ENCODE results near the gene DDX47. TPM values are rescaled to one million over a fixed set of nuclear protein-coding genes. Genes with fewer than 3 reads are reported as not detected.
A peak's percentile ranks its signal among the peaks of the same experiment; 100 is the strongest.
"Not testable (repeated sequence)": the region's sequence is repeated elsewhere in the genome, so short reads cannot be mapped to it uniquely, and the experiment has no call there.

DDX47 gene
- total and polyA plus RNA-seq, 2 of the 13 experiments (the other 11 are each of a cell fraction or from before 2014, with no cell fraction given) = 48.5 to 78.7 TPM

GRCh38 chr12:12800406-12801180 lies 12.6 kb upstream of the DDX47 start:
- DNase-seq (ENCODE audit: low spot score) = no peak
- FAIRE-seq = no peak
- in situ Hi-C loops (cut with HindIII; ENCODE audit: extremely low pct_ligation_motif_present, low pct_unique_long_range_greater_than_20kb) = no loop called here

GRCh38 chr12:12801656-12802055 lies 11.5 kb upstream of the DDX47 start:
- H4K20me1 ChIP-seq (ENCODE audit: insufficient read depth, low read length); CTCF ChIA-PET (ENCODE audit: low intra/inter-chr PET ratio, low total read pairs); H2AFZ ChIP-seq (ENCODE audit: low read length); H3K4me2 ChIP-seq (ENCODE audit: low read depth, low read length); H3K9me3 ChIP-seq (ENCODE audit: low read length); H3K79me2 ChIP-seq (ENCODE audit: insufficient read depth, low read length); BruUV-seq (replicated peaks); H3K4me3 ChIP-seq (replicated peaks in 1 of 3; ENCODE audit: insufficient read depth in 1 of 3, low read depth in 2 of 3, low read length in 3 of 3); FAIRE-seq; in situ Hi-C loops (cut with HindIII; ENCODE audit: extremely low pct_ligation_motif_present, low pct_unique_long_range_greater_than_20kb); H3K27ac ChIP-seq (ENCODE audit: extremely low read length, insufficient read depth, low read length); POLR2A ChIA-PET; DNase-seq (ENCODE audit: low spot score); H3K9ac ChIP-seq (ENCODE audit: insufficient read depth, low read depth, low read length); H3K36me3 ChIP-seq (replicated peaks in 1 of 2; ENCODE audit: control insufficient read depth in 1 of 2, insufficient read depth in 2 of 2, low read length in 2 of 2); ATAC-seq; H3K27me3 ChIP-seq (ENCODE audit: control insufficient read depth in 1 of 2, insufficient read depth in 2 of 2, low read length in 2 of 2): not testable (repeated sequence)
- 56% methylated on average over 4 of the region's 4 CpGs for WGBS (ENCODE audit: low lambda C conversion rate)
- peaks cover 21% of the 10 kb centered on the region for H3K4me1 ChIP-seq (ENCODE audit: insufficient read depth, low read length)
- intact Hi-C loops (cut with micrococcal nuclease; ENCODE audit: unreplicated experiment) = loop anchor here (10.0 kb wide), 1 partner anchor 413 kb away; no protein-coding TSS in a partner anchor

More at GRCh38 chr12:12800406-12801180, 12.6 kb upstream of the DDX47 start:
- H4K20me1 ChIP-seq (ENCODE audit: insufficient read depth, low read length) = no peaks in the 10 kb centered on the region
- 50% methylated on average over 9 of the region's 9 CpGs for WGBS (ENCODE audit: low lambda C conversion rate)
- ATAC-seq = no peak
- POLR2A ChIA-PET = no interaction called here
- TF ChIP-seq KDM3A (CRISPR knock-in tag; IDR thresholded peaks at IDR 0.05; ENCODE audit: low read depth) = no peak
- peak; percentile 62; the same call in 1 of the 2 replicates for TF ChIP-seq NFE2L2 (IDR thresholded peaks at IDR 0.05; ENCODE audit: low read length)
- no peak overlapping the region for H3K27ac ChIP-seq (ENCODE audit: extremely low read length, insufficient read depth, low read length)
- no peak overlapping the region for H3K4me2 ChIP-seq (ENCODE audit: low read depth, low read length)
- no peak overlapping the region for H3K4me3 ChIP-seq (replicated peaks in 1 of 3; ENCODE audit: insufficient read depth in 1 of 3, low read depth in 2 of 3, low read length in 3 of 3)
- H2AFZ ChIP-seq (ENCODE audit: low read length) = no peak overlapping the region
- H3K9me3 ChIP-seq (ENCODE audit: low read length) = no peaks in the 10 kb centered on the region
- no peaks in the 10 kb centered on the region for H3K79me2 ChIP-seq (ENCODE audit: insufficient read depth, low read length)
- CTCF ChIA-PET (ENCODE audit: low intra/inter-chr PET ratio, low total read pairs) = no interaction called here
- H3K4me1 ChIP-seq (ENCODE audit: insufficient read depth, low read length) = peaks cover 21% of the 10 kb centered on the region
- H3K36me3 ChIP-seq (replicated peaks in 1 of 2; ENCODE audit: control insufficient read depth in 1 of 2, insufficient read depth in 2 of 2, low read length in 2 of 2) = no peaks in the 10 kb centered on the region
- peaks cover 0 to 6% of the 10 kb centered on the region in 2 experiments; a peak in 2 of 5 replicates for H3K27me3 ChIP-seq (ENCODE audit: control insufficient read depth in 1 of 2, insufficient read depth in 2 of 2, low read length in 2 of 2)
- no peak overlapping the region for H3K9ac ChIP-seq (ENCODE audit: insufficient read depth, low read depth, low read length)
- intact Hi-C loops (cut with micrococcal nuclease; ENCODE audit: unreplicated experiment) = loop anchor here (10.0 kb wide), 1 partner anchor 414 kb away; no protein-coding TSS in a partner anchor
- BruUV-seq (replicated peaks) = no TSS peak

Data from HepG2 (cell line).